WTC11 (cell line): ENCODE results near the gene MADCAM1. TPM values are rescaled to one million over a fixed set of nuclear protein-coding genes. Genes with fewer than 3 reads are reported as not detected.

Experiments
- GRHL2 ChIP-seq: fragments of 250-450 bp; sonication (Bioruptor Pico); IDR thresholded peaks from 2 replicates; pipeline ENCODE4 v1.8.0; 2022; ENCODE audit warnings: mild to moderate bottlenecking, moderate library complexity; ENCODE audit not compliant: insufficient replicate concordance, severe bottlenecking
- NR3C1 ChIP-seq: sonication (generic); formaldehyde crosslinking; conservative IDR thresholded peaks from 2 replicates; pipeline ENCODE4 v1.8.1; 2023; ENCODE audit warnings: low read depth, mild to moderate bottlenecking, missing genetic modification reagents
- OVOL2 ChIP-seq: fragments of 250-450 bp; sonication (Bioruptor Pico); IDR thresholded peaks from 2 replicates; pipeline ENCODE4 v1.9.0; 2021; ENCODE audit warnings: mild to moderate bottlenecking, borderline replicate concordance
- ZBTB21 ChIP-seq: sonication (generic); formaldehyde crosslinking; IDR thresholded peaks from 2 replicates; pipeline ENCODE4 v1.8.1; 2023; ENCODE audit warnings: mild to moderate bottlenecking, missing genetic modification reagents, borderline replicate concordance
- total RNA-seq: library from RNA; stranded (reverse); gene quantifications from 3 replicates; pipeline ENCODE4 v1.2.3, GENCODE V29; 2021
- TF ChIP-seq, protein P1 (sequence below): sonication (generic); formaldehyde crosslinking; conservative IDR thresholded peaks from 2 replicates; pipeline ENCODE4 v1.8.1; 2023; ENCODE audit warnings: mild to moderate bottlenecking, low read depth, missing genetic modification reagents, moderate library complexity
- TF ChIP-seq, protein P2 (sequence below): sonication (generic); formaldehyde crosslinking; IDR thresholded peaks from 2 replicates; pipeline ENCODE4 v1.8.0; 2022; ENCODE audit warnings: missing genetic modification reagents
- TF ChIP-seq, protein P3 (sequence below): sonication (generic); formaldehyde crosslinking; IDR thresholded peaks from 2 replicates; pipeline ENCODE4 v1.8.1; 2023; ENCODE audit warnings: mild to moderate bottlenecking, missing genetic modification reagents
- TF ChIP-seq, protein P4 (sequence below): sonication (generic); formaldehyde crosslinking; IDR thresholded peaks from 2 replicates; pipeline ENCODE4 v1.8.0; 2022; ENCODE audit warnings: mild to moderate bottlenecking, missing genetic modification reagents

MADCAM1 gene
- total RNA-seq, 1 experiment from 2014 or later, result 4.7 TPM

DNA sequence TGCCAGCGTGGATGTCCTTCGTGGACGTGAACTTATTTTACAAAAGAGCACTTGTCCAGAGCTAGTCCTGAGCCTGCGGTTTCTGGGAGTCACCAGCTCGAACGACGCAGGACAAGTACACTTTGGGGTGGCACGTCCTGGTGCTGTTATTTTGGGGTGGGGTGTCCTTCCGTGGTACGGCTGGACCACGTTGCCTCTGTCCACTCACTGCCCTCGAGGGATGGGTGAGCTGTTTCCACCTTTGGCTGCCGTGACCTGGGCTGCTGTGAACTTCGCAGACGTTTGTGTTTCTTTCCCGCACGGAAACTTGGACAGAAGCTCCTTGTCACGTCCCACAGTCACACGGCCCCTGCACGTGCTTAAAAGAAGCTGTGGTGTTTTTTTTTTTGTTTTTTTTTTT, 58.5 kb downstream of the MADCAM1 start (continued):
- TF ChIP-seq NR3C1 (CRISPR knock-in tag) (no peak), ZBTB21 (CRISPR knock-in tag) (no peak), OVOL2 (CRISPR knock-in tag) (no peak), GRHL2 (CRISPR knock-in tag) (no peak)
- TF ChIP-seq, protein P1, sequence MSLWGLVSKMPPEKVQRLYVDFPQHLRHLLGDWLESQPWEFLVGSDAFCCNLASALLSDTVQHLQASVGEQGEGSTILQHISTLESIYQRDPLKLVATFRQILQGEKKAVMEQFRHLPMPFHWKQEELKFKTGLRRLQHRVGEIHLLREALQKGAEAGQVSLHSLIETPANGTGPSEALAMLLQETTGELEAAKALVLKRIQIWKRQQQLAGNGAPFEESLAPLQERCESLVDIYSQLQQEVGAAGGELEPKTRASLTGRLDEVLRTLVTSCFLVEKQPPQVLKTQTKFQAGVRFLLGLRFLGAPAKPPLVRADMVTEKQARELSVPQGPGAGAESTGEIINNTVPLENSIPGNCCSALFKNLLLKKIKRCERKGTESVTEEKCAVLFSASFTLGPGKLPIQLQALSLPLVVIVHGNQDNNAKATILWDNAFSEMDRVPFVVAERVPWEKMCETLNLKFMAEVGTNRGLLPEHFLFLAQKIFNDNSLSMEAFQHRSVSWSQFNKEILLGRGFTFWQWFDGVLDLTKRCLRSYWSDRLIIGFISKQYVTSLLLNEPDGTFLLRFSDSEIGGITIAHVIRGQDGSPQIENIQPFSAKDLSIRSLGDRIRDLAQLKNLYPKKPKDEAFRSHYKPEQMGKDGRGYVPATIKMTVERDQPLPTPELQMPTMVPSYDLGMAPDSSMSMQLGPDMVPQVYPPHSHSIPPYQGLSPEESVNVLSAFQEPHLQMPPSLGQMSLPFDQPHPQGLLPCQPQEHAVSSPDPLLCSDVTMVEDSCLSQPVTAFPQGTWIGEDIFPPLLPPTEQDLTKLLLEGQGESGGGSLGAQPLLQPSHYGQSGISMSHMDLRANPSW (CRISPR knock-in tag), result no peak
- TF ChIP-seq, protein P2, sequence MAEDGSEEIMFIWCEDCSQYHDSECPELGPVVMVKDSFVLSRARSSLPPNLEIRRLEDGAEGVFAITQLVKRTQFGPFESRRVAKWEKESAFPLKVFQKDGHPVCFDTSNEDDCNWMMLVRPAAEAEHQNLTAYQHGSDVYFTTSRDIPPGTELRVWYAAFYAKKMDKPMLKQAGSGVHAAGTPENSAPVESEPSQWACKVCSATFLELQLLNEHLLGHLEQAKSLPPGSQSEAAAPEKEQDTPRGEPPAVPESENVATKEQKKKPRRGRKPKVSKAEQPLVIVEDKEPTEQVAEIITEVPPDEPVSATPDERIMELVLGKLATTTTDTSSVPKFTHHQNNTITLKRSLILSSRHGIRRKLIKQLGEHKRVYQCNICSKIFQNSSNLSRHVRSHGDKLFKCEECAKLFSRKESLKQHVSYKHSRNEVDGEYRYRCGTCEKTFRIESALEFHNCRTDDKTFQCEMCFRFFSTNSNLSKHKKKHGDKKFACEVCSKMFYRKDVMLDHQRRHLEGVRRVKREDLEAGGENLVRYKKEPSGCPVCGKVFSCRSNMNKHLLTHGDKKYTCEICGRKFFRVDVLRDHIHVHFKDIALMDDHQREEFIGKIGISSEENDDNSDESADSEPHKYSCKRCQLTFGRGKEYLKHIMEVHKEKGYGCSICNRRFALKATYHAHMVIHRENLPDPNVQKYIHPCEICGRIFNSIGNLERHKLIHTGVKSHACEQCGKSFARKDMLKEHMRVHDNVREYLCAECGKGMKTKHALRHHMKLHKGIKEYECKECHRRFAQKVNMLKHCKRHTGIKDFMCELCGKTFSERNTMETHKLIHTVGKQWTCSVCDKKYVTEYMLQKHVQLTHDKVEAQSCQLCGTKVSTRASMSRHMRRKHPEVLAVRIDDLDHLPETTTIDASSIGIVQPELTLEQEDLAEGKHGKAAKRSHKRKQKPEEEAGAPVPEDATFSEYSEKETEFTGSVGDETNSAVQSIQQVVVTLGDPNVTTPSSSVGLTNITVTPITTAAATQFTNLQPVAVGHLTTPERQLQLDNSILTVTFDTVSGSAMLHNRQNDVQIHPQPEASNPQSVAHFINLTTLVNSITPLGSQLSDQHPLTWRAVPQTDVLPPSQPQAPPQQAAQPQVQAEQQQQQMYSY (CRISPR knock-in tag), result no peak
- TF ChIP-seq, protein P3, sequence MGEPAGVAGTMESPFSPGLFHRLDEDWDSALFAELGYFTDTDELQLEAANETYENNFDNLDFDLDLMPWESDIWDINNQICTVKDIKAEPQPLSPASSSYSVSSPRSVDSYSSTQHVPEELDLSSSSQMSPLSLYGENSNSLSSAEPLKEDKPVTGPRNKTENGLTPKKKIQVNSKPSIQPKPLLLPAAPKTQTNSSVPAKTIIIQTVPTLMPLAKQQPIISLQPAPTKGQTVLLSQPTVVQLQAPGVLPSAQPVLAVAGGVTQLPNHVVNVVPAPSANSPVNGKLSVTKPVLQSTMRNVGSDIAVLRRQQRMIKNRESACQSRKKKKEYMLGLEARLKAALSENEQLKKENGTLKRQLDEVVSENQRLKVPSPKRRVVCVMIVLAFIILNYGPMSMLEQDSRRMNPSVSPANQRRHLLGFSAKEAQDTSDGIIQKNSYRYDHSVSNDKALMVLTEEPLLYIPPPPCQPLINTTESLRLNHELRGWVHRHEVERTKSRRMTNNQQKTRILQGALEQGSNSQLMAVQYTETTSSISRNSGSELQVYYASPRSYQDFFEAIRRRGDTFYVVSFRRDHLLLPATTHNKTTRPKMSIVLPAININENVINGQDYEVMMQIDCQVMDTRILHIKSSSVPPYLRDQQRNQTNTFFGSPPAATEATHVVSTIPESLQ (CRISPR knock-in tag), result no peak
- TF ChIP-seq, protein P4, sequence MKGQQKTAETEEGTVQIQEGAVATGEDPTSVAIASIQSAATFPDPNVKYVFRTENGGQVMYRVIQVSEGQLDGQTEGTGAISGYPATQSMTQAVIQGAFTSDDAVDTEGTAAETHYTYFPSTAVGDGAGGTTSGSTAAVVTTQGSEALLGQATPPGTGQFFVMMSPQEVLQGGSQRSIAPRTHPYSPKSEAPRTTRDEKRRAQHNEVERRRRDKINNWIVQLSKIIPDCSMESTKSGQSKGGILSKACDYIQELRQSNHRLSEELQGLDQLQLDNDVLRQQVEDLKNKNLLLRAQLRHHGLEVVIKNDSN (CRISPR knock-in tag), result no peak
- TF ChIP-seq, all 79 proteins: peak for 0

Other genes with a start within 250 kb of the MADCAM1 start
- gene PLPP2, start 205.1 kb upstream of the MADCAM1 start, total RNA-seq, result 78.7 to 102 TPM (median 99.6 TPM) in 3 replicates
- gene MIER2, start 151.7 kb upstream of the MADCAM1 start, total RNA-seq, result 56.3 to 63.6 TPM (median 60.9 TPM) in 3 replicates
- 6.6 to 9.8 TPM (median 7.9 TPM) in 3 replicates for gene C2CD4C, start 87.3 kb upstream of the MADCAM1 start, total RNA-seq
- gene SHC2, start 35.5 kb upstream of the MADCAM1 start, total RNA-seq, result 8.4 to 9.8 TPM (median 9.0 TPM) in 3 replicates
- gene TPGS1, start 11.0 kb downstream of the MADCAM1 start, total RNA-seq, result 14.3 to 18.8 TPM (median 14.9 TPM) in 3 replicates
- 124 to 129 TPM (median 126 TPM) in 3 replicates for gene CDC34, start 35.3 kb downstream of the MADCAM1 start, total RNA-seq
- 0.21 to 0.68 TPM (median 0.60 TPM) in 3 replicates for gene GZMM, start 47.6 kb downstream of the MADCAM1 start, total RNA-seq
- gene BSG, start 76.1 kb downstream of the MADCAM1 start, total RNA-seq, result 758 to 847 TPM (median 841 TPM) in 3 replicates
- gene HCN2, start 93.4 kb downstream of the MADCAM1 start, total RNA-seq, result 8.0 to 9.2 TPM (median 8.1 TPM) in 3 replicates
- 113 to 139 TPM (median 116 TPM) in 3 replicates for gene POLRMT, start 137.1 kb downstream of the MADCAM1 start, total RNA-seq
- 1.4 to 1.6 TPM (median 1.6 TPM) in 3 replicates for gene FGF22, start 143.4 kb downstream of the MADCAM1 start, total RNA-seq
- 66.7 to 84.4 TPM (median 68.1 TPM) in 3 replicates for gene RNF126, start 166.7 kb downstream of the MADCAM1 start, total RNA-seq
- gene FSTL3, start 179.9 kb downstream of the MADCAM1 start, total RNA-seq, result 8.7 to 12.2 TPM (median 10.1 TPM) in 3 replicates
- gene PRSS57, start 199.0 kb downstream of the MADCAM1 start, total RNA-seq, result not detected in 3 replicates
- 17.7 to 25.6 TPM (median 22.1 TPM) in 3 replicates for gene PALM, start 212.4 kb downstream of the MADCAM1 start, total RNA-seq